ENCODE data around the gene FOXF1.

- TF ChIP-seq CTCF (conservative IDR thresholded peaks at IDR 0.05; ENCODE audit: low read depth, low read length) (no peak), EZH2 (IDR thresholded peaks at IDR 0.05; ENCODE audit: low read length, unreplicated experiment) (no peak)
These were observed 47.8 kb upstream of the FOXF1 start for GRCh38 chr16:86462334-86463084.
